Glomerular endothelial cell (primary cell): ENCODE results near the gene ATF2. TPM values are rescaled to one million over a fixed set of nuclear protein-coding genes. Genes with fewer than 3 reads are reported as not detected.

ENCODE experiments used
- DNase-seq: peaks from one replicate; pipeline ENCODE4 v3.0.0-alpha.2; 2011; ENCODE audit warnings: low read depth, low spot score; ENCODE audit errors: extremely low read depth
- total RNA-seq: library from RNA; depleted of rRNA; stranded (reverse); fragments of >200 nt; gene quantifications from 2 replicates; pipeline ENCODE4 v1.2.3, GENCODE V29; 2015

ATF2 gene
- total RNA-seq: 31.1 and 47.4 TPM in 2 replicates

DNA sequence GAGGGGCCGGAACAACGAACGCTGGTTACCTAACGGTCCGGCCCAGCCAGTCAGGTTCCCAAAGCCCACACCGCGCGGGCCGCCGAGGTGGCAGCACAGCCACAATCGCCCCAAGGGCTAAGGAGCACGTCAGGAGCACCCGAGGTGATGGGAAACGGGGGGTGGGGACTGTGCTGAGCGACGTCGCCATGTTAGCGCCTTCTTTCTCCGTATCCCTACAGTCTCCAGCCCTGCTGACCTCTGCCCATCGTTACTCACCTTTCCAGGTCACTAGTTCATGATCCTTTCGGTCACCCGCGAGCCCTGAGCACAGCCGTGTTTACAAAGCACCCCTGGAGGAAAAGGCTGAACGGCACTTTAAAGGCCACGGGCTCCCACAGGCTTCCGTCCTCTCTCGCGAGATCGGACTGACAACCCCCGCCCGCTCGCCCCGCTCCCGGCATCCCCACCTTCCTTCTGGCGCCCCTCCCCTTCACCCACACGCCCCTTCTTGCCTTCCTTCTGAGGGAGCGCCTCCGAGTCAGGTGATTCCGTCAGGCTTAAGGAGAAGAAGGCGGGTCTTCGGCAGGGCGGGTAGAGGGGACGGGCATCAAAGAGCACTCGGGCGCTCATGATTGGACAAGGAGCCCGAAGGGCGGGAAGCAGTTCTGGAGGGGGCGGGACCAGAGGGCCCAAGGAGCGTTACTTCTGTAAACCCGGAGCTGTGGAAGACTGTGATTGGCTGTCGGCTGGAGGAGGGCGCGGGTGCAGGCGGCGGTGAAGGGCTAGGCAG is at the start of gene ATF2:
Gene ATF2, minus strand, starts transcription at position 412 of the 772 bp plus-strand sequence. CDS start 31,760 bp downstream, outside the sequence.
- DNase-seq: peak; percentile 95

DNA sequence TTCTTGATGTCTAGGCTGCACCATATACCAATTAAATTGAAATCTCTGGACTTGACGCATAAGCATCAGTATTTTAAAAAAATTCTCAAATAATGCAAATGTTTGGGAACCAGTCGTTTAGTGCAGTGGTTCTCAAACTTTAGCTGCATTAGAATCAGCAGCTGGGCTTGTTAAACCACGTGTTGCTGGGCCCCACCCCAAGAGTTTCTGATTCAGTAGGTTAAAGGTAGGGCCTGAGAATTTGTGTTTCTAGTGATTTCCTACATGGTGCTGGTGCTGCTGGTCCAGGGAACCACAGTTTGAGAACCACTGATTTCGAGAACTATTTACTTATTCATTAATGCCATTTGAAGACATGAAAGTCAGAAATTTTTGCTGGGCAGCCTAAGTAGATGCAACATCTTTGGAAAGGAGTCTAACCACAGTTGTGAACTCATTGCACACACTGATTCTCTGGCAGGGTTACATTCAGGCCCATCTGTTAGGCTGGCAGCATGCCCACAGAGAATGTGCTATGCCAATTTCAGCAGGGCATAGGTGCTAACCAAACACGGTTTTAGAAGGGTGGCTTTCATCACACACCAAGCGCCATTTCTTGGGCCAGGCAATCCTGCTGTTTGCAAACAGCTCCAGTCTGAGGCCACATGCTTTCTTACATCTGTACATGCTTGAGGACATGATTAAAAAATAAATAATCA is 39.9 kb upstream of the ATF2 start:
- DNase-seq: no peak

DNA sequence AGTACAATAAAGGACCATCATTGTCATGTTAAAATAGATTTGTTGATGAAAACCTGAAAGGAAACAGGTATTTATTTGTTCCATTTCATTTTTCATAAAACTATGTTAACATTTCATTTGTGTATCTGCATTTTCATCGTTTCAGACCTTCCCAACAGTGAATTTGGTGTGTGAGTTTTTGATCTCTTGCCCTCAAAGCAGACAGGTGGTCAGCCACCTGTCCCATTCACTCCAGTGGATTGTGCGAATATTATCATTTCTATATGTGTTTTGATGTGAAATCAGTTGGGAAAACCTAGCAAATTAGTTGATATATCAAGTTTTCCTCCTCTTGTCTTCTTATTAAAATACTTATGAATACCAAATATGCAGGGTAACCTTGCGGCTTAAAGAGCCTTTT is 38.9 kb upstream of the ATF2 start:
- DNase-seq: no peak

DNA sequence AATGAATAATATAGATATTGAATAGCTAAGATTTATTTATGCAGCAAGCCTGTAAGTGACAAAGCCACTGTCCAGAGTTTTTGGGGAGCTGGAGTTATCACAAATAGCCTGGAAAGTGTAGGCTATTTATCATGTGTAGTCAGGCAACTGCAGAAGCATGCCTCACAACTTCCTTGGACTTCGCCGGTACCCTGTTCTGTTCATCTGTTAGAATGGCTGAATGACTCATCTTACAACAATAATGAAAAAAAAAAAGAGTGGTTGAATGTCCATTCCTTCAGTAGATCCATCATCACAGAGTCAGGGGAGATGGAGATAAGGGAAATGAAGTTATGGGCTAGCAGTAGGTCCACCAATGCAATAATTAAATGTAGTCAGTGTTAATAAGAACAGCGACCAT is 37.5 kb upstream of the ATF2 start:
- DNase-seq: no peak

- DNase-seq: no peak
Measured at GRCh38 chr2:175203621-175204496, 35.9 kb upstream of the ATF2 start.

GRCh38 chr2:175195012-175195411 is 27.0 kb upstream of the ATF2 start:
- no peak for DNase-seq

DNA sequence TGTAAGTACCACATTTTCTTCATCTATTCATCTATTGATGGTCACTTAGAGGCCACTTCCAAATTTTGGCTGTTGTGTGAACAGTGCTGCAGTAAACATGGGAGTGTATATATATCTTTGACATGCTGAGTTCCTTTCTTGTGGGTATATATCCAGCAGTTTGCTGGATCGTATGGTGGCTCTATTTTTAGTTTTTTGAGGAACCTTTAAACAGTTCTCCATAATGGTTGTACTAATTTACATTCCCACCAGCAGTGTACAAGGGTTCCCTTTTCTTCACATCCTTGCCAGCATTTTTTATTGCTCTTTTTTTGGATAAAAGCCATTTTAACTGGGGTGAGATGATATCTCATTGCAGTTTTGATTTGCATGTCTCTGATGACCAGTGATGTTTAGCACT is 20.8 kb upstream of the ATF2 start:
- DNase-seq: no peak

DNA sequence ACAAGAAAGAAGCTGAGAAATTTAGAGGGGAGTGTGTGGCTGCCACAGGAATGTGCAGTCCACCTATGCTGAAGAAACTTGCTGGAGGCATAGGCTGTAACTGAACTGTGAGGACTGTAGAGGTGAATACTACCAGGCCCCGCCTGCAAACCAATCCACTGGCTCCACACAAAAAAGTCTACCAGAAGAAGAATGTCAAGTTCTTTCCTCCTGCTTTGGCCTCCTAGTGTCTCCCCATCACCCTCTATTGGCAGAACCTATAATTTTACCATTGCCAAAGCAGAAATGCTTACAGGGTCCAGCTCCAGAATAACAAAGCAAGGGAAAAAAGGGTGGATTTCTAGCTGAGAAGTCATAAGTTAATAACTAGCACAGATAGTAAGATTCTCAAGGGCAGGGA is 19.4 kb upstream of the ATF2 start:
- DNase-seq: no peak

DNA sequence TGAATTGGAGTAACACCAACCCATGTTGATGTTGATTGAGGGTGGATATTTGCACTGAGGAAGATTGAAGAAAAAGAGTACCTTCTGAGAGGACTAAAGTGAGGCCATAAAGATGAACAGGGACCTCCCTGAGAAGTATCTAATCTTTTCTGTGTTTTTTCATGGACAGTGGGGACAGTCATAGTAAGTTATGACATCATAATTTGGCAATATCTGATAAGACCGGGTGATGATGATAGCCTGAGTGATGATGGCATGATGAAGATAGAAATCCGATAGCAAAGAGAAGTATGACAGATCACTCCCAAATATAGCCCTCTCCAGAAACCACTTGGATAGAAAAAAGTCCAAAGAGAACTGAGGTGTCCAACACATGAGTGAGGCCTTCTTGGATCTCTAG is 15.7 kb upstream of the ATF2 start:
- DNase-seq: no peak

GRCh38 chr2:175181877-175182308 is 13.9 kb upstream of the ATF2 start:
- no peak for DNase-seq

DNA sequence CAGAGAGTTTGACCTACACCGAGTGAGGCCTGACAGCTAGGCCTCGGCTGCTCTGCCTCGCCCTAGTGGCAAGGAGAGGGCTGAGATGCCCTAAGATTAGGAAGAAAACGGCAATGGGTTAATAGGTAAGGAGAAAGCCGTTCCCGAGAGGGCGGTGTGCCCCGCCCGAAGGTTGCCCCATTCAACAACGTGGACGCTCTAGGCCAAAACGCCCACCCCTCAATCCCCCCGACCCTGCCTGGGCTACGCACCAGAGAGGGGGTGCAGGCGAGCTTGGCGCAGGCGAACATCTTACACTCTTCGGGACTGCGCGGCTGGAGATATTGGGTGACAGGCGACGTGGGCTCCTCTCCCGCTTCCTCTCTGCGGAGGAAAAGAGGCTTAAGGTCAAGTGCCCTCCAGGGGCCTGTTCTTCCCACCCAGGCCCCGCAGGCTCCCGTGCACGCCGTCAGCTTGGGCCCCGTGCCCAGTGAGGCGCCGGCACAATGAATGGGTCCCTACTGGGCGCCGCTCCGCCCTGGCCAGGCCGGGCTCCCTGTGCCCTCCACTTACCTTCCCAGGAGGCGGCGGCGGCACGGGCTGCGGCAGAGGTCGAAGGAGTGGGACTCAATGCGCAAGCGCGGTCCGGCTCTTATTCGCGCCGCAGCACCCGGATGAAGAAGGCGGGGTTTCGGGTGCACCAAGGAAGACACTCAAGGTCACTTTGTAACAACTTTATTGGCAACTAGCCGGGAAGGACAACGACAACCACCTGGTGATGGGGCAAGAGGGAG is 13.3 kb upstream of the ATF2 start, which contains the start of gene ATP5MC3:
Gene ATP5MC3, minus strand, starts transcription at position 607 of the 773 bp plus-strand sequence. Its CDS starts 317 bp downstream, at position 290.
- peak; percentile 37 for DNase-seq

GRCh38 chr2:175180701-175181103 is 12.7 kb upstream of the ATF2 start:
- no peak for DNase-seq

GRCh38 chr2:175176624-175177023 is 8.6 kb upstream of the ATF2 start:
- DNase-seq: no peak

DNA sequence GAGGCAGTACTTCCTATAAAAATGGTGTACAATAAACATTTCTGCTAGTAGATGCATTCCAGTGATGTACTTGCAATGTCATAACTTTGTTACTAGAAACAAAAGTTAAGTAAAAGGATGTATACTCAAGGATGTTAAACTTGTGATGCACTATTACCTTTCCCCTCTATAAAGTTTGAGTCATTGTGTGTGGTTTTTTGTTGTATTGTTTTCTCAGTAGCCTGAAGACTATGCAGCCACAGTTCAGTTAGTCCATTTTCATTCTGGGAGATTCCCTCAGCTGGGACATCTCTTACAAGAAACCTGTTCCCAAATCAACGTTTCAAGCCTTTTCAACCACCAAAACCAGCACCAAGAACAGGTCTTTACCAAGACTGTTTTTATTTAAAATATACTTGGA is 7.9 kb upstream of the ATF2 start:
- DNase-seq: no peak

DNA sequence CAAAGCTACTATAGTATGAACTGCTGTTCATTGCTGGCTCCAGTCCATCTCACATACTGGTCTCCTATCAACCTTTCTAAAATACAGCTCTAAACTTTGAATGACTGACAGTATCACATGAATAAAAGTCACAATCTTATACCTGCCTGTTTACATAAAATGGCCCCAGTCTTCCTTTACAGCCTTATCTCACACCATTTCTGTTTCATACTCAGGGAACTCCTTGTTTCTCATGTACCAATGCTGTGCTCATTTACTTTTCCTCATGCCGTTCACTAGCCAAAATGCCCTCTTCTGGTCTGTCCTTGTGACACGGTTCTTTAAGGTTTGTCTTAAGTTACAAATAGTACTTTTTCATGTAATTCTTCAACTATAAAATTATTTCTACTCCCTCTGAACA is 7.3 kb upstream of the ATF2 start:
- no peak for DNase-seq

DNA sequence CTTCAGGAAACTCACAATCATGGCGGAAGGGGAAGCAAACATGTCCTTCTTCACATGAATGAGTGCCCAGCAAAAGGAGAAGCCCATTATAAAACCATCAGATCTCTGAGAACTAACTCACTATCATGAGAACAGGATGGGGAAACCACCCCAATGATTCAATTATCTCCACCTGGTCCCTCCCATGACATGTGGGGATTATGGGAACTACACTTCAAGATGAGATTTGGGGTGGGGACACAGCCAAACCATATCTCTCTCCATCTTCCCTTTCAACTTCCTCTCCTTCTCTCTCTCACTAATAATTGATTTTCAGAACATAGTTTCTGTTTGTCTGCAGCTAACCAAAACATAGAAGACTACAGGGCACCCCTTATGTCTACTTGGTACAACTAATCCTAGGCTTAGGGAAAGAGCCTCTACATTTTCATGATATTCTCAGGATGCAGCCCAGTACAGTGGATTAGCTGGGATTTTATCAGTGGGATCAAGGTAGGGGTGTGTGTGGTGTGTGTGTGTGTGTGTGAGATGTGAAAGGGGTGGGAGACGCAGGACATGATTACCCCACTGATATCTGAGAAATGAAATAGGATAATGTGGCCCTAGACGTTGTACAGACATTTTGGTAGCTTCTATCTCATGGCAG is 2.8 kb upstream of the ATF2 start:
- no peak for DNase-seq

- DNase-seq: no peak
Measured at GRCh38 chr2:175169191-175169590, 1.2 kb upstream of the ATF2 start.

- DNase-seq: no peak
Measured at GRCh38 chr2:175168564-175168945, 552 bp upstream of the ATF2 start.

- no peak for DNase-seq
Measured at GRCh38 chr2:175167076-175167791, 769 bp downstream of the ATF2 start.
